HG03457 (cell line): ENCODE measurements around the gene CARD14.
A peak's percentile ranks its signal among the peaks of the same experiment; 100 is the strongest.
"Not testable (repeated sequence)": the region's sequence is repeated elsewhere in the genome, so short reads cannot be mapped to it uniquely, and the experiment has no call there.

Source experiments
- ATAC-seq: cut with Tn5 transposase; IDR thresholded peaks from one replicate; pipeline ENCODE4 v1.9.1; 2021; ENCODE audit warnings: moderate number of reproducible peaks; ENCODE audit not compliant: unreplicated experiment

The CARD14 gene

GRCh38 chr17:80248001-80248893 lies 78.4 kb downstream of the CARD14 start:
- no peak for ATAC-seq

- no peak for ATAC-seq
Observed at GRCh38 chr17:80248894-80249710, 79.3 kb downstream of the CARD14 start.

GRCh38 chr17:80251966-80252365 lies 82.1 kb downstream of the CARD14 start:
- ATAC-seq = no peak

GRCh38 chr17:80252871-80253270 lies 83.0 kb downstream of the CARD14 start:
- no peak for ATAC-seq

- ATAC-seq = no peak
Observed at GRCh38 chr17:80253631-80254395, 84.0 kb downstream of the CARD14 start.

GRCh38 chr17:80254396-80255251 lies 84.8 kb downstream of the CARD14 start:
- peak; percentile 49 for ATAC-seq

- no peak for ATAC-seq
Observed at GRCh38 chr17:80256034-80256350, 86.2 kb downstream of the CARD14 start.

GRCh38 chr17:80257716-80258213 lies 87.9 kb downstream of the CARD14 start:
- no peak for ATAC-seq

- ATAC-seq = not testable (repeated sequence)
Observed at GRCh38 chr17:80258296-80258695, 88.5 kb downstream of the CARD14 start.
